ENCODE results near the gene DQX1.

DQX1 gene

DNA sequence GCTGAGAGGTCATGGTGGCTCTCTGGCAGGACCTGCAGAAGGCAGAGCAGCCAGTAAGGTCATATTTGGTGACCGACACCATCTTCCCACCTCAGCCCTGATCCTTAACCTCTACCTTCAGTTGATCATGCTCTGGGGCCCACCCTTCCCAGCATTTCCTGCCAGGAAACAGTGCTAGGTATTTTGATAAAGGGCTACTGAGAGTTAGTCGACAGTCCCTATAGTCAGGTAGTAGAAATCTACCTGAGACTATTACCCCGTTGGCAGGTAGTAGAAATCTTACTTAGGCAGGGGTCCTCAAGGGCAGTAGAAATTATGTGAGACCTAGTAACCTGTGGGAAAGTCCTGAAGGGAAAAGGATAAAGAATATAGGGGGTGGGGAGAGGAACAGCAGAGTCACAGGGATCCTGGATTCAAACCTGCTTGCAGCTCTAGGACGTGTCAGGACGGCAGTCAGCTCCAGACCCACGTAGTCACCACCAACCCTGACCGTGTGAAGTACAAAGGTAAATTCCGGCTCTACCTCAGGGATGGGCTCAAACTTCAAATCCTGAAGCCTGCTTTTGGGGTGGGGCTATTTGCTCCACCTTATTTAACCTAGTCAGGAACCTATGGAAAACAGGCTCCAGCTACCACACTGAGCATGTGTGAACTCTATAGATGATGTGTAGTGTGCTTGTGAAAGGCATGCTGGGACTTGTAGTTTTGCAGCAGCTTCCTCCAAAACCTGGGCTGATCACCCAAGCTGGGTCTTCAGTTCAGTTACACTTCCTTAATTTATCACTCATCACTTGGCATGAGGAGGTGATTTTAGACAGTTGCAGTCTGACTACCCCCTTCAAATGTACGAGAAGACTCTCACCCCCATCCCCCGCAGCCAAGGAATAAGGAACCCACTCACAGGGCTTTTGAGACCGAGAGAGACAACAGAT lies at the start of gene DQX1:
DQX1 (minus strand) TSS at position 515 of the 932 bp plus-strand sequence; CDS start at position 13, 502 bp downstream.
- TF ChIP-seq, protein P1, sequence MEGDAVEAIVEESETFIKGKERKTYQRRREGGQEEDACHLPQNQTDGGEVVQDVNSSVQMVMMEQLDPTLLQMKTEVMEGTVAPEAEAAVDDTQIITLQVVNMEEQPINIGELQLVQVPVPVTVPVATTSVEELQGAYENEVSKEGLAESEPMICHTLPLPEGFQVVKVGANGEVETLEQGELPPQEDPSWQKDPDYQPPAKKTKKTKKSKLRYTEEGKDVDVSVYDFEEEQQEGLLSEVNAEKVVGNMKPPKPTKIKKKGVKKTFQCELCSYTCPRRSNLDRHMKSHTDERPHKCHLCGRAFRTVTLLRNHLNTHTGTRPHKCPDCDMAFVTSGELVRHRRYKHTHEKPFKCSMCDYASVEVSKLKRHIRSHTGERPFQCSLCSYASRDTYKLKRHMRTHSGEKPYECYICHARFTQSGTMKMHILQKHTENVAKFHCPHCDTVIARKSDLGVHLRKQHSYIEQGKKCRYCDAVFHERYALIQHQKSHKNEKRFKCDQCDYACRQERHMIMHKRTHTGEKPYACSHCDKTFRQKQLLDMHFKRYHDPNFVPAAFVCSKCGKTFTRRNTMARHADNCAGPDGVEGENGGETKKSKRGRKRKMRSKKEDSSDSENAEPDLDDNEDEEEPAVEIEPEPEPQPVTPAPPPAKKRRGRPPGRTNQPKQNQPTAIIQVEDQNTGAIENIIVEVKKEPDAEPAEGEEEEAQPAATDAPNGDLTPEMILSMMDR (IDR thresholded peaks at IDR 0.05) = no peak
- Mint-ChIP-seq H3K4me3 (peak within 1 kb of the TSS; percentile 58), H3K4me1 (peaks cover 27% of the 10 kb centered on the region), H3K27me3 (ENCODE audit: low read depth, poor library complexity) (peaks cover 36% of the 10 kb centered on the region), H3K36me3 (ENCODE audit: low read depth) (peaks cover 30% of the 10 kb centered on the region), H3K9me3 (no peaks in the 10 kb centered on the region), H3K27ac (no peak within 1 kb of the TSS)
- DNase-seq = no peak

DNA sequence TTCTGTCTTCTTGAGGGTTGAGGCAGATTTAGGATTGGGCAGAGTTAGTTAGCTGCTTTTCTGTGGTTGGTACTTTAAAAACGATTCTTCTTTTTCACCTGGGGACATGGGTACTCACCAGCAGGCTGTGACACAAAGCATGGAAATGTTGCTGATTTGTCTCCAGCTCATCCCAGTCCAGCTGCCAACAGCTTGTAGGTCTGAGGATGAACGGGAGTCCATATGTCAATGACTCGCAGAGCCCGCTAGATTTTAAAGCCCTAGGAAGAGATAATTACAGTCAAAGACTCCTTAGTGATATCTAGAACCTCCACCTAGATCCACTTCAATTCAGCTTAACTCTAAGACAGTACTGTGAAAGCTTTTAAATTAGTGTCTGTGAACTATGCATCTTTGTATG lies 49.3 kb upstream of the DQX1 start:
- Mint-ChIP-seq H3K4me1 (peaks cover 16% of the 10 kb centered on the region), H3K36me3 (ENCODE audit: low read depth) (no peaks in the 10 kb centered on the region), H3K9me3 (peaks cover 4% of the 10 kb centered on the region), H3K27me3 (ENCODE audit: low read depth, poor library complexity) (peaks cover 25% of the 10 kb centered on the region), H3K27ac (no peak overlapping the region), H3K4me3 (no peak overlapping the region)
- TF ChIP-seq, protein P1 (IDR thresholded peaks at IDR 0.05) = no peak
- DNase-seq = no peak

DNA sequence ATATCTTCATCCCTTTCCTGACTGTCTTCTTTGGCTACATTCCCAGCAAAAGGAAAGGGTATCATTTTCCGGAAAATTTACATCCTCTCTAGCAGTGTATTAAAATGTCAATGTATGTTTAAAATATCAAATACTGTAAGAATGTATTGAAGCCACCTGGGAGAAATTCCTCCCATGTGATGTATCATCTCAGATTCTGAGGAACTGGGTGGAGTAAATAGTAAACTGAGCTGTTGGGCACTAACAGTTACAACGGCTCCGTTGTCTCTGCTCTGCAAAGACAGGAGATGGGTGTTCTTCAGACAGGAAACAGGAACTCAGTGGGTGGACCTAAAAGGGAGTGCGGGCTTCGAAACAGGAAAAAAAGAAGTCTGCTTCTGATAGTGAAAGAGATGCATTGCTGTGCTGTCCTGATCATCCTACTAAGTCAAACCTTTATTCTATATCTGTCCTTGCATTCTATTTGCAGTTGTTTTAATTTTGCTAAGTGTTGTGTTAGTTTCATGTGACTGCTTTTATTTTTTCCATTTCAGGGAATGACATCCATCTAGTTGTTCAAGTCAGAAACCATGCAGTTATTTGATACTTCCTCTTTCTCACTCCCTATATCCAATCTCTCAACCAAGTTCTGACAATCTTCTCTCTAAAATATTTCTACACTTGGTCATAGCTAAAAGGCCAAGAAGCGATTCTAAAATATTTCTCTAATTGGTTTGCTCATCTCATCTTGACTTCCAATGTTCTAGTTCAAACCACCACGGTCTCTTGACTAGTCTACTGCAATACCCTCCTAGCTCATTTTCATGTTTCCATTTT lies 47.9 kb upstream of the DQX1 start:
- DNase-seq = no peak
- no peak overlapping the region for H3K27ac Mint-ChIP-seq
- no peaks in the 10 kb centered on the region for H3K36me3 Mint-ChIP-seq (ENCODE audit: low read depth)
- TF ChIP-seq, protein P1 (IDR thresholded peaks at IDR 0.05) = no peak
- H3K4me3 Mint-ChIP-seq = no peak overlapping the region
- H3K9me3 Mint-ChIP-seq = peaks cover 4% of the 10 kb centered on the region
- H3K4me1 Mint-ChIP-seq = peaks cover 16% of the 10 kb centered on the region
- H3K27me3 Mint-ChIP-seq (ENCODE audit: low read depth, poor library complexity) = peaks cover 14% of the 10 kb centered on the region

DNA sequence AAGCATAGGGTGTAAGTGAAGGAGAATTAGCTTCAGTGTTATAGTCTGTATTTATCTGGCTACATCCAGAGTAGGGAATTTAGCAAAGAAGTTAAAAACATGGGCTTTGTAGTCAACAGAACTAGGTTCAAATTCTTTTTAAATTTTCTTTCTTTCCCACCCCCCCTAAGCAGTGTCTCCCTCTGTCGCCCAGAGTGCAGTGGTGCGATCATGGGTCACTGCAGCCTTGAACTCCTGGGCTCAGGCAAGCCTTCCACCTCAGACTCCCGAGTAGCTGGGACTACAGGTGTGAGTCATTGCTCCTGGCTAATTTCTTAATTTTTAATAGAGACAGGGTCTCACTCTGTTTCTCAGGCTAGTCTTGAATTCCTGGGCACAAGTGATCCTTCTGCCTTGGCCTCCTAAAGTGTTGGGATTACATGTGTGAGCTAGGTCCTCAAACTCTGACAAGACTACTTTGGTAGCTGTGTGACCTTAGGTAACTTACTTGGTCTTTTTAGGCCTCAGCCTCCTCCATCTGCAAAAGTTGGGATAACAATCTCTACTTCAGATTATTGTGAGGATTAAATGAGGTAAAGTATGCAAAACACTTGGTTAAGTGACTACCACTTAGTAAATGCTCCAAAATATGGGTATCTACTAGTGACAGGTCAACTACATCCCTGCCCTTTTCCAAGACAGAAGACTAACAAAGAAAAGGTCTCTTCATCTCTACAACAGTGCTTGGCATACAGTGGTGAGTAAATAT lies 46.3 kb upstream of the DQX1 start:
- TF ChIP-seq, protein P1 (IDR thresholded peaks at IDR 0.05) = peak; percentile 9
- H3K4me1 Mint-ChIP-seq = peaks cover 16% of the 10 kb centered on the region
- DNase-seq = no peak
- H3K36me3 Mint-ChIP-seq (ENCODE audit: low read depth) = no peaks in the 10 kb centered on the region
- H3K27ac Mint-ChIP-seq = no peak overlapping the region
- peaks cover 29% of the 10 kb centered on the region for H3K27me3 Mint-ChIP-seq (ENCODE audit: low read depth, poor library complexity)
- peaks cover 4% of the 10 kb centered on the region for H3K9me3 Mint-ChIP-seq
- no peak overlapping the region for H3K4me3 Mint-ChIP-seq

- DNase-seq = no peak
- no peak overlapping the region for H3K4me3 Mint-ChIP-seq
- H3K36me3 Mint-ChIP-seq (ENCODE audit: low read depth) = no peaks in the 10 kb centered on the region
- no peak overlapping the region for H3K27ac Mint-ChIP-seq
- H3K9me3 Mint-ChIP-seq = peaks cover 4% of the 10 kb centered on the region
- TF ChIP-seq, protein P1 (IDR thresholded peaks at IDR 0.05) = no peak
- H3K4me1 Mint-ChIP-seq = peaks cover 7% of the 10 kb centered on the region
- peaks cover 39% of the 10 kb centered on the region for H3K27me3 Mint-ChIP-seq (ENCODE audit: low read depth, poor library complexity)
These were observed 45.0 kb upstream of the DQX1 start for GRCh38 chr2:74571058-74571457.
